HG03354 (cell line): ENCODE measurements around the gene RAB11A.

ENCODE experiments used
- ATAC-seq: cut with Tn5 transposase; IDR thresholded peaks from one replicate; pipeline ENCODE4 v1.9.1; 2021; ENCODE audit warnings: mild to moderate bottlenecking; ENCODE audit not compliant: unreplicated experiment, poor library complexity, severe bottlenecking

Gene RAB11A

GRCh38 chr15:65914386-65914785 lies 45.1 kb downstream of the RAB11A start:
- no peak for ATAC-seq

DNA sequence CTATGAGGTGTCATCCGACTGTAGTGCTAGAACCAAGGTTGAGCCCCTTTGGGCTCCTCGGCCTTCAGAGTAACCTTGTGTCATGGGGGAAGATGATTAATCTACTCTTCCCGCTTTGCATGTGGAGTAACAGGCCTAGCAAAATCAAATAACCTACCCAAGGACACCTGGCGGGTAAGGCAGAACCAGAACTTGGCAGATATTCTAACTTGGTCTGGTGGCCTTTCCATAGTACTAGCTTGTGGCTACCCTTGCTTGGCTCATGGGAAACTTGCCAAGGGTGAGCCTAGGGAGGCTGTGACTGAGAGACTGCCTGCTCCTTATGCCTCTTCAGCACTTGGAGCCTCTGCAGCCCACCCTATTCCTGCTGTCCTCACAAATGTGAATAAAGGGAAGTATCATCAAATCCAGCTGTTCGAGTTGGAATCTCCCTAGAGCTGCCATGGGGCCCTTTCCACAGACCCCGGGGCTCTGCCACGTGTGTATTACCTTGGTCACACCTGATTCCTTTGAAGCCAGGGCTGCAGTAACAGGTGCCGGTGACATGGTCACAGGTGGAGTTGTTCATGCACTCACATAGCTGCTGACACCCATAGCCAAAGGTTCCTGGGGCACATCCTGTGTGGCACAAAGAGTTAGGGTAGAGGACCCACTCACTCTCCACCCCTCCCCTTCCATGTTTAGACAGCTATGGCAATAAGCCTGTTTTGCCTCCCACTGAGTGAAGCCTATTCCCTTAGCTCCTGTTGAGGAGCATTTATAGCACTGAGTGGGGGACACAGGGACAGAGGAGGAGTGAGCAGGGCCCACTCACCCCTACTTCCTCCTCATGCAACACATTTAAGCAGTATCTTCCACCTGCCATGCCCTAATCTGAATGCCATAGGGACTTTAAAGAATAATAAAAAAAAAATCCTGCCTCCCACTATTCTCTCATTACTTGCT lies 46.0 kb downstream of the RAB11A start:
- no peak for ATAC-seq

DNA sequence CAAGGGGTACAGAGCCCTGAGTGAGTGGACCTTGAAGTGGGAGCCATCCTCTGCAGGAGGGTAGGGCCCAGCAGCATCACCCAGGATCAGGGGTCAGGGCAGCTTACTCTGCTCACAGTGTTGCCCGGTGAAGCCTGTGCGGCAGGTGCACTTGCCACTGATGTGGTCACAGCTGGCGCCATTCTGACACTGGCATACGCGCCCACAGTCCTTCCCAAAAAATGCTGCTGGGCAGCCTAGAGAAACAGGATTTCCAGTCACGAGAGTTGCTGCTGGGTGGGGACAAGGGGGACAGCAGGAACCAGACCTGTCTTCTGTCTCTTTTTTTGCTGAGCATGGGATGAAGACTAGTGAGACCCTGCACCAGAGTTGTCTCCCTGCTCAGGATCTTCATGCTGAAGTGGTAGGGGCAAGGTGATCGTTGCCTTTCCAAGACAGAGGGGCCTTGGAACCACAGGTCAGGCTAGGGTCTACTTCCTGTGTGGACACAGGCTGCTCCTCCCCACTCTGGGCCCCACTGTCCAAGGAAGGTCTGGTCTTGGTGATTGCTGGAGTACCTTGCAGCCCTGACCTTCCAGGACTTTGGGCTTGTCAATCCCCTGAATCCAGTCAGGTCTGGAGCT lies 46.9 kb downstream of the RAB11A start:
- ATAC-seq, result no peak

DNA sequence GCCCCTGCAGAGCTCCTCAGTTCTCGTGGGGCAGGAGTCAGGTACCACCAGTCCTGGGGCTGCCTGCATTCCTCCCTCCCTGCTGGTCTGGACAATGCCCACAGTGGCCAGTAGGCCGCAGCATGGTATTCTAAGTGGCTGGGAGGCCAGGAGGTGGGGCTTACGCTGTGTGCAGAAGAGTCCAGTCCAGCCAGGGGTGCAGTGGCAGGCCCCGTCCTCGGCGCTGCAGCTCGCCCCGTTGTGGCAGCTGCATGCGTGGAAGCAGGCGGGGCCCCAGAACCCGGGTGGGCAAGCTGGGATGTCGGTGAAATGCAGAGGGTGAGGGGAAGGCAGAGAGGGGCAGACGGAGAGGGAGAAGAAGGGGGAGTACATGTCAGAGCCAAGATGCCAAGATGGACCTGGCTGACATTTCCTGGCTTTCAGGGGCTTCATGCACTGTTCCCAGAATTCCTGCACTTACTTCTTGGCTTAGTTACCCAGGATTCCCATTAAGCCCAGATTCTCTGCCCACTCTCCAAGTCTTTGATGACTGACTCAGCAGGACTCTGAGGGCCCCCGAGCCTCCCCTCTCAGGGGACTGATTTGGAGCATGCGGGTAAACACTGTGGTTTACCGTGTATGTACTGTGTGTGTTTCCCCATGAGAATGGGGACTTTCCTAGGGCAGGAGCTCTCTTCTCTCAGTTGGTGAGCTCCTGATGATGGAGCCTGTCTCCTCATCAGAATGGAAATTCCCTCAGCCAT lies 47.5 kb downstream of the RAB11A start:
- peak; percentile 71 for ATAC-seq

DNA sequence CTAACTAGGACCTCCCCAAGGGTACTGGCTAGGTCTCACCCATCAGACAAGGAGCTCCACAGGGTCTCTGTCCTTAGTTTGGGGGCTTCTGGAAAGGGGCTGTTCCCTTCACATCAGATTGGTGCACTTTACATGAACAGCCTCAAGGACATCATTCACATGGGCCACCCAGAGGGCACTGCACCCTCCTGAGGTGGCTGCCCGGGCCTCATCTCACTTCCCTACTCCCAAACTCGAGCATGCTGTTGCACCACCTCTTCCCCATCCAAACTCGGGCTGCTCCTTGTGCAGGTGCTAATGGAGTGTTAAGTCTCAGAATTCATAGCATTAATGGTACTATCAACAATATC lies 48.1 kb downstream of the RAB11A start:
- ATAC-seq, result peak; percentile 8

DNA sequence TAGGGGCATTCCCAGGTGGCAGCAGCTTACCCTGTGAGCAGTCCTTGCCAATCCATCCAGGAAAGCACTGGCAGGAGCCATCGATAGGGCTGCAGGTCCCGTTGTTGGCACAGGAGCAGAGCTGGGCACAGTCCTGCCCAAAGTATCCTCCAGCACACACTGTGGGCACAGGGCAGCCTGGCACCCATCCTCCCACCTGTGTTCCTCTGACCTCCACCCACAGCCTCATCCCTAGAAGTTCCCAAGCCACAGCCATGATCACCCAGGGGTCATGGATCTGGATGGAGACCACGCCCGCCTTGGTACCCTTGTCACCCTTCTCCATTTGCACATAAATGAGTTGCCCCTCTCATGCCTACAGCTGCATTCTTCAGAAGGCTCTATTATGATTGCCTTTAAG lies 48.6 kb downstream of the RAB11A start:
- ATAC-seq, result no peak

- ATAC-seq, result no peak
These were observed 49.1 kb downstream of the RAB11A start for GRCh38 chr15:65918357-65918920.

DNA sequence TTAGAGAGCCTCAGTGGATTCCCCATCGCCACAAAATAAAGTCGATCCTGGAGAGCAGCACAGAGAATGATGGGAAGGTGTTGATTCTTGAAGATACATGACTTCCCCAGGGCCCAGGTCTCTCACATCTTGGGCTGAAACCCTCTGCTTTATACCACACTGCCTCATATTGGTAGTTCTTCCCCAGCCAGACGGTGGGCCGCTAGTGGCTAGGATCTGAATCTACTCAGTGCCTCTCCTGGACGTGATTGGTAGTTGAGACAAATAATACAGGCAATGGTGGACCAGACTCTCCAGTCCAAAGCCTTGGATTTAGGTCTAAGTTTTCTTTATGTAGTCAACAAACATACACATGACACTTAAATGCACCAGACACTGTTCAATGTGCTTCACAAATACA lies 49.7 kb downstream of the RAB11A start:
- no peak for ATAC-seq

- no peak for ATAC-seq
These were observed 50.1 kb downstream of the RAB11A start for GRCh38 chr15:65919353-65919752.

GRCh38 chr15:65920121-65920520 lies 50.8 kb downstream of the RAB11A start:
- no peak for ATAC-seq

- peak; percentile 53 for ATAC-seq
These were observed 51.6 kb downstream of the RAB11A start for GRCh38 chr15:65920825-65921309.

GRCh38 chr15:65921780-65922179 lies 52.5 kb downstream of the RAB11A start:
- ATAC-seq, result no peak

DNA sequence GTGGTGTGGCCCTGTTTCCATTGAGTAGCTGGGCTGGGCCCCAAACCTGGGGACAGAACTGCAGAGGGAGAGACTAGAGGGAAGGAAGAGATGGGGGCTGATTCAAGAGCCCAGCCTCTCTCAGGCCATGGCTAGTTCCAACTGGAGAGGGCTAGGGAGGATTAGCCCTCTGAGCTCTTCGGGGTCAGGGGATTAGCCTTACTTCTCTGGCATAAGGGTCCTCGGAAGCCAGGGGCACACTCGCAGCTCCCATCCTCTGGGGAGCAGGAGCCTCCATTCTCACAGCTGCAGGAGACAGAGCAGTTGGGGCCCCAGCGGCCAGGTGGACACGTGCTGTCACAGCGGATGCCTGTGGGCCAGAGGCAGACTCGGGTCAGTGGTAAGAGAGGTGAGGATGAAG lies 53.3 kb downstream of the RAB11A start:
- no peak for ATAC-seq

DNA sequence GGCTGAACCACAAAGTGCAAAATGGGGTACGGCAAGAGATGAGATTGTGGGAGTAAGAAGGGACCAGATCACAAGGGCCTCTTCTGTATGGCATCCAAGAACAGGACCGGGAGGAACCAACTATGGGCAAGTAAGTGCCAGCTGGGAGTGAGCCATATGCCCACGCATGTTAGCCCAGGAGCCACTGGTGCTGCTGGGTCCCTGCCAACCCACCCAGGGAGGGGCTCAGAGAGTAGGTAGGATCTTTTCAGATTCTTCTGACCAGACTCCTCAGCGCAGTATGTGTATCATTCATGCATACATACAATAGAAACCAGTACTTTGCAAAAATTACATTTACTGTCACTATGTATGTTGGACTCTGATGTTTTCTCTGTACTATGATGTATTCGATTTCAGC lies 54.0 kb downstream of the RAB11A start:
- no peak for ATAC-seq

DNA sequence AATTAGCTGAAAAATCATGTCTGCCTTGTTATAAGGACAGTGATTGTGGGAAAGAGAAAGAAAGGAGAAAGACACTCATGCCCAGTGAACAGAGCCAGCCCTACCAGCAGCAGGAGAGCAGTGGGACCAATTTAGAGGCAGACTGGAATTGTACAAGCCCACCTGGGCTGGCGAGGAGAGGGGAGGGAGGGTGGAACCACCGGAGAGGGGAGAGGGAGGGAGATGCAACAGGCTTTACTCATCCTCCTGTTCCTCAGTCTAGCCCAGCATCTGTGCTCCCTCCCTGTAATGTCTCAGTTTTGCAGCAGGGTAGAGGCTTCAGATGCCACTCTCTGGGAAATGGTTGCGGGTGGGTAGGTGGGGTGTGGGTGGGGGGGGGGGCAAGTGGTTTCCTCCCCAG lies 54.7 kb downstream of the RAB11A start:
- no peak for ATAC-seq

DNA sequence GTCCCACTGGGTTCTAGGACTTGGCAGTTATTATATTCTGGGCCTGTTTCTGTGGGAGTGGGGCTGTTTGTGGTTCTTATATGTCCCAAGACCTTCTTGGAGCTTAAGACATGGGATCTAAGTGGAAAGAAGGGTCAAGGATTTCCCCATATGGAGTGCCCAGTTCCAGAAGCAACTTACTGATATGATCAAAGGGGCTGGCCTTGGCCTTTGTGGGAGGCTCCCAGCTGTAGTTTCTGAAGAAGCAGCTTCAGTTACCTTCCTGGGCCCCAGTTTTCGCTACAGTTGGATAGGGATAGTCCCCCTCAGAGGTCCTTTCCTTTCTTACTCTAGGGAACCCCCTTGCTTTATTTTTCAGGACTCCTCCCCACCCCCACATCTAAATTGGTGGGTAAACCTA lies 56.0 kb downstream of the RAB11A start:
- ATAC-seq, result no peak

DNA sequence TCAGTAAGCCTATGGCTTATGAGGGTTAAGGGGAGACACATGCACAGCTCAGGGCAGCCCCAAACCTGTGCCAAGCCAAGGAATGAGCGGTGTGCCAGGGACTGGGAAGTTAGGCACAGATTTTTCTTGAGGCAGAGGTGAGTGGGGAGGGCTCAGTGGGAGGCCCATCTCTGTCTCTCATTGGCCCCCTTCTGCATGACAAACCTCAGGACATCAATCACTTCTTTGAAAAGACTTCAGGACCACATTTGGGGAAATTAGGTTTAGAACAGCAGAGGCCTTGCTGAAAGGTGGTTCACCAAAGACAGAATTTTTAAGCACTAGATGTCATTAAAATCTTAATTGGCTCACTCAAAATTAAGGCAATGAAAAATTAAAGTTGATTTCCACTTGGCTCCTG lies 57.2 kb downstream of the RAB11A start:
- ATAC-seq, result no peak

GRCh38 chr15:65926899-65927298 lies 57.6 kb downstream of the RAB11A start:
- ATAC-seq, result peak; percentile 75

DNA sequence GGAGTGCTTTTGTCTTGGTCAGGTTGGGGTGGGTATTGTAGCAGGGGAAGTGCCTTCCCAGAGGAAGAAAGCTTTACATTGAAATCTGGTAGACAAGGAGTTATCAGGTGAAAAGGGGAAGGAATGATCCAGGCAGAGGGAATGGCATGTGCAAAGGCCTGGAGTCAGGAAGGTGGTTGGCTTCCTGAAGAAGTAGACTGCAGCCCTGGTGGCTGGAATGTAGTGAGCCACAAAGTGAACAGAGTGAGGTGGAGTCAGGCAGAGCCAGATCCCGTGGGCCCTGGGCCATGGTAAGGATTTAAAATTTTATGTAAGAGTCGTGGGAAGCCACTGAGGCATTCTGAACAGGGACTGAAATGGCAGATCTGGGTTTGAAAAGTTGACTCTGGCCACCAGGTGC lies 58.3 kb downstream of the RAB11A start:
- no peak for ATAC-seq

DNA sequence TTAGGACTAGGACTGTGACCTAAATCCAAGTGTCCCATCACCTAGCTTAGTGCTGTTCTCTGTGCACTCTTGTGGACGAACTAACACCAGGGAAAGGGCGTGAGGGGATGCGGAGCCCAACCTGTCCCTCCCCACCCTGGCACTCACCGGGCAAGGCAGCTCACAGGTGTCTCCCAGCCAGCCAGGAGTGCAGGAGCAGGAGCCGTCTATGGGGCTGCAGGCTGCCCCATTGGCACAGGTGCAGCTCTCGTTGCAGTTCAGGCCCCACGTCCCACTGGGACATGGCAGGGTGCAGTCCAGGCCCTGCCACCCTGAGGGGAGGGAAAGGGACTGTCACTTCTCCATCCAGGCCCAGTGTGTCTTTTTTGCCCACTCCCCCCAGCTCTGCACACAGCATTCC lies 60.3 kb downstream of the RAB11A start:
- no peak for ATAC-seq
